ENCODE results near the gene PHACTR3.
"Not testable (repeated sequence)": the region's sequence is repeated elsewhere in the genome, so short reads cannot be mapped to it uniquely, and the experiment has no call there.

PHACTR3 gene

DNA sequence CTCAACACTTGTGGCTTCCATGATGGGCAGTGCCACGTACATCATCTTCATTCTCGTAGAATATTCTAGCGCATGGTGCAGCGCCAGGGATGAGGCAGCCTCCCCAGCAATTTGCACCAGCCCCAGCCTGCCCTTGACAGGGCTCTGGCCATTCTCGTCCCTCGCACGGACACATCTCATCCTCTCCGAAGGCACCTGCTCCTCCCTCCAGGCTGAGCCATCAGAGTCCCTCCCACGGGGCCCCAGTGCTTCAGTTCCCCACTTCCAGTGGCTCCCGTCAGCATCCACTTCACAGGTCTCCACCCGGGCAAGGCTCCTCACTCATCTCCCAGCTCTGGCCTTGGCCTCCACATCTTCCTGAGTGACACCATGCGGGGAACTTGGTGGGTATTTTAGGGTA, 13.3 kb upstream of the PHACTR3 start:
- no peak for DNase-seq

GRCh38 chr20:59596690-59597089, 7.7 kb upstream of the PHACTR3 start:
- DNase-seq: no peak

DNA sequence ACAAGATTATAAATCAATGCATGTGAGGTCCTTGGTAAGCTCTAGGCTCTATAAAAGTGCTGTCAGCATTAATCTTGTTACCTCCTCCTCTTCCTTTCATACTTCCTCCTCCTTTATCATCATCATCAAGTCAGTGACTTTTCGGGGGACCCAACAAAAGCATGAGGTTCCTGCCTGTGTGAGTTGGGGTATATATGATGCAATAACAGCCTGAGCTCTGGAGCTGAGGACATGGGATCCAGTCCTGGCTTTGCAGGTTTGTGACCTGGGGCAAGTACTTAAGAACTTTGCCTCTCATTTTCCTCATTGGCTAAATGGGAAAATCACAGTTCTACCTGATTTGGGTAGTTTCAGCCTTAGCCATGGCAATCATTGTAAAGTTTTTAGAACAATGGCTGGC, 7.1 kb upstream of the PHACTR3 start:
- no peak for DNase-seq

GRCh38 chr20:59598625-59599310, 5.6 kb upstream of the PHACTR3 start:
- peak; percentile 9 for DNase-seq

DNA sequence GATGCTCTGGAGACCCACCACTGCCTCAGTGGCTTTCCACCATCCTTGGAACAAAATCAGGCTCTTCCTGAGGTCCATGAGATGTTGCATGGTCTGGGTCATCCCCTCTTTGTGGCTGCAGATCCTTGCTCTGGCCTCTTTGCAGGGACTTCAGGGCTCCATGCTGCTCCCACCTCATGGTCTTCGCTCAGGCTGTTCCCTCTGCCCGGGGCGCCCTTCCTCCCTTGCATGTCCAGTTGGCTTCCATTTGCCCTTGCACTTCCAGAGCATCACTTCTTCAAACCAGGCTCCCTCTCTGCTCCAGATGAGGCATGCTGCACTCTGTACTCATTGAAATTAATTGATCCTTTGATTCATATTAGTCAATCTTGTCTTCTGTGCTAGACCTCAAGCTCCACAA, 4.4 kb upstream of the PHACTR3 start:
- DNase-seq: no peak

- DNase-seq: no peak
Measured at GRCh38 chr20:59600472-59600871, 3.9 kb upstream of the PHACTR3 start.

DNA sequence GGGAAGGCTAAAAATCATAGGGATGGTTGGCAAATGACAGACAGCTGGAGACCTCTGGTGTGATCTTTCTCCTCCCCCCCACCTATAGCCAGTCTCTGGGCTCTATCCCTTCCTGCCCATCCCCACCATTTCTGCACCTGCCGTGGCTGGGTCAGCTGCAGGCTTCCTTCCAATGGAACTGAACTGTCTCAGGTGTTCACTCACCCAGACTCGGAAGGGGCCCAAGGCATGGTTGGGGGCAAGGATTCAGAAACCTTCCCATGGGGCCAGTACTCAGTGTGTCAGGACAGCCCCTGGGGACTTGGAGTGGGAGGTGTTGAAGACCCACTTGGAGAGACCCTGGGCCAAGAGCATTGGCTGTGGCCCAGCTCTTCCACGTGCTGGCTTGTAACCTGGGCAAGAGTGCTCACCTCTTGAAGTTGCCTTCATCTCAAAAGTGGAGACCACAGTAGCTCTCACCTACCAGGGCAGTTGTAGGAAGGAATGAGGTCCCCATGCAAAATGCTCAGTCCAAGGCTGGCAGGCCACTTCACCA, 1.7 kb upstream of the PHACTR3 start:
- DNase-seq: no peak

DNA sequence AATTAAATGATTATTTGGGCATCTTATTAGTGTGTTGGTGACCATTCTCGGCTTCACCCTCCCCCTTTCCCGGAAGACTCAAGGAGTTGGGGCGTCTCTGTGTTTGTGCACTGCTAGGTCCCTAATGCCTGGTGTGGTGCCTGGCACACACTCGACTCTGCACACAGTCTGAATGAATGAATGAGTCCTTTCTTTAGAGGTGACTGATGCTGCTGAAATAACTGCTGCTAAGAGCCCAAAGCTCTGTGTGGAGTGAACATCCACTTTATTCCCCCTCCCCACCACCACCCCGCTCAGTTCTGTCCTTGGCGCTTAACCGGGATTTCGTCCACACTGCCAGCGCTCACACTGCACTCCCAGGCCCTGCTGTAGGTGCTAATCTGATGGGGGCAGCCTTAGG, 1.2 kb upstream of the PHACTR3 start:
- no peak for DNase-seq

DNA sequence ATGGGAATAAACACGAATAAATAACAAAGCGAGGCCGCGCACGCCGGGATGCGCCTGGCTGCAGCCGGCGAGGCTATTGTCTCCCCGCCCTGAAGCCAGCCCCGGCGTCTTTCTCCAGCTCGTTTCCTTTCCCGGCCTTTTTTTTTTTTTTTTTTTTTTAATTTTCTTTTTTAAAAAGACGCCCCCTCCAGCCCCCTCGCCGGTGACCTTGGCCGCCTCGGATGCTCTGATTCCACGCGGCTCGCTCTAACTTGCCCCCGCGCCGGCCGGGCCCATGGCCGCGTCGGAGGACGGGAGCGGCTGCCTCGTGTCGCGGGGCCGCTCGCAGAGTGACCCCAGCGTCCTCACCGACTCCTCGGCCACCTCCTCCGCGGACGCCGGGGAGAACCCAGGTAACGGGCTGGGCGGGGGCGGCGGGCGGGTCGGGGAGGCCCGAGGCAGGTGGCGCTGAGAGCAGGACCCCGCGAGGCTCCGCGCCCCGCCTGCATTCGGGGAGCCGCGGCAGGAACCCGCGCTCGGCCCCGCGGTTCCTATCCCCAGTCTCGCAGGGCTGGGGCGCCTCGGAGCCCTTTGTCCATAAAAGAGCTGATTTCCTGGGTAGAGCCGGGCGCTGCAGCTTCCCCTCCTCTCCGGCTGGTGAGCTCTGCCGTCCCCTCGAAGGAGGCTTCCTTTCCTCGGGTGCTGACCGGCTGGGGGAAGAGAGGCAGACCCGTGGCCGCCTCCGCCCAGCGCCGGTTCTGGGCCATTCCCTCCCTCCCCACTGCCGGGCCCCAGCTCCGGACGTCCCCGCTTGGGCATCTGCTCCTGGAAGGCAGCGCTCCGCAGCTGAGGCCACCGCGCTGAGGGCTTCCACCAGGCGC, 631 bp downstream of the PHACTR3 start:
- no peak for DNase-seq

- DNase-seq: no peak
Measured at GRCh38 chr20:59605601-59606364, 1.4 kb downstream of the PHACTR3 start.

- DNase-seq: no peak
Measured at GRCh38 chr20:59606566-59606965, 2.2 kb downstream of the PHACTR3 start.

GRCh38 chr20:59608396-59608795, 4.1 kb downstream of the PHACTR3 start:
- DNase-seq: no peak

DNA sequence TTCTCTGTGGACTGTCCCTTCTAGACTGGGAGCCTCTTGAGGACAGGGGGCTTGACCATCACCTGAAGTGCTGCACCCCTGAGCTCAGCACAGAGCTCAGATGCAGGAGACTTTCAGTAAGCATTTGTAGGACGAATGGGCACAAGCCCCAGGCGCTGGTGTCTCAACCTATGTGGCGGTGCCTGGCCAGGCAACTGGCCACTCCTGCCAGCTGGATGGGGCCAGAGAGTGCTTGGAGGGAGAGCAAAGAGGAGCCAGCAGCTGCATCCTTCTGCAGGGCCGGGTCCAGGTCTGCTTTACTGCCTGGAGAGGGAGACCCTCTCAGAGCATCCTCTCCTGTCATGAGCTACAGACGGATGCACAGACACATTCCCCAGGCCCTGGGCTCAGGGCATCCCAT, 4.5 kb downstream of the PHACTR3 start:
- no peak for DNase-seq

DNA sequence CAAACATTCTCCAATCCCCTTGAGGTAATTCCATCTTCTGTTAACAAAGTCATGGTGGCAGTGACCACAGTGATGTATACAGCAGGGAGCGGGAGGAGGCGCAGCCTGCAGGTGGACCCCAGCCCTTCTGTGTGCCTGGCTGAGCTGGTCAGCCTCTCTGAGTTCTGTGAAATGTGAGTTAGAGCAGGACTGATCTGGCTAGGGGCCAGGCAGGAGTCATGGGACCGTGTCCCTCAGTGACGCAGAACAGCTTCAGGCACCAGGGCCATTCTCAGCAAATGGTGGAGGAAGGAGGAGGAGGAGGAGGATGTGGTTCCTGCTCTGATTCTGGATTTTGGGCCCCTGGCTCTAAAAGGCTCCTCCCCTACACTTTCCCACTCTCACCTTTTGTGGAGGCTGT, 6.9 kb downstream of the PHACTR3 start:
- DNase-seq: no peak

DNA sequence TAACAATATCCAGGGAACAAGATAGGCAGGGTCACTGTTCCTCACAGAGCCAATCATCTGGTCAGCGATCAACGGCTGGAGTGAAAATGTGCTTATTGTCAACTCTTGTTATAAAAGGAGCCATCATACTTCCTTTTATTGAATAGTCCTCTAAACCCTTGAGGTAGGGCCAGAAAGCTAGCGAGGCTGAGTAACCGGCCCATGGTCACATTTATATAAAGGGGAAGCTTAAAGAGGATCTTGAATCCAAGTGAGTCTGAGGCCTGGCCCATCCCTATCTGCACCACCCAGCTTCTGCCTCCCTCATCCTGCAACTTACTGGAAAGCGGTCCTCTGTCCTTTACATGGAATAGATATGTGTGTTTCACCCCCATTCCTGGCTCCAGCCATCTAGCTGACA, 9.5 kb downstream of the PHACTR3 start:
- DNase-seq: no peak

DNA sequence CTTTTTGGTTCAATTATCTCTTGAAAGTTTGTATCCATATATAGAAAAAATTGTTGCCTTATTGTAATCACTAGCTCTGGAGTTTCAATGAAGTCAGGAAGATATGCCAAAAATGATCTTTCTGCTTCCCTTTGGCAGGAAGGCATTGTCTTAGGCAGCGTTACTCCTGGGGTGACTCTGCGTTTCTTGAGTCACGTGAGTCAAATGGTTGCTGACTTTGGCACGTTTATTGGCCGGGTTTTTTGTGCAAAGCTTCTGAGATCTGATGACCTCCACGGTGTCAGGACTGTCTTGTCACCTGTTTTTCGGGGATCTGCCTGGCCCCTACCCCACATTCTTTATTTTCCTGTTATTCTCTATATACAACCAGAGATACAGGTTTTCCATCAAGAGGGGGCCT, 10.4 kb downstream of the PHACTR3 start:
- no peak for DNase-seq

GRCh38 chr20:59616306-59616705, 12.0 kb downstream of the PHACTR3 start:
- DNase-seq: no peak

GRCh38 chr20:59617221-59617620, 12.9 kb downstream of the PHACTR3 start:
- no peak for DNase-seq

GRCh38 chr20:59618131-59618530, 13.8 kb downstream of the PHACTR3 start:
- no peak for DNase-seq

DNA sequence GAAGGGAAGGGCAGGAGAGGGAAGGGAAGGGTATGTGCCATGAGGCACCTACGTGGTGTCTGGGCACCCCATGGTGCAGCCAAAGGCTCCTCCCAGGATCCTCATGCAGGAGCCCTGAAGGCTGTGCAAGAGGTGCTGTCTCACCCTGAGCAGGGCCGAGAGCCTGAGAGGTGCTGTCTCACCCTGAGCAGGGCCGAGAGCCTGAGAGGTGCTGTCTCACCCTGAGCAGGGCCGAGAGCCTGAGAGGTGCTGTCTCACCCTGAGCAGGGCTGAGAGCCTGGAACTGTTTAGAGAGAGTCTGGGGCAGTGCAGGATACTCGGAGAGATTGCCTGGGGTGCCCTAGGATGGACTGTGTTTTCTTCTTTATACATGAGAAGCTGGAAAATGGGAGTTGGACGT, 14.2 kb downstream of the PHACTR3 start:
- not testable (repeated sequence) for DNase-seq

- no peak for DNase-seq
Measured at GRCh38 chr20:59620860-59621505, 16.6 kb downstream of the PHACTR3 start.

- DNase-seq: no peak
Measured at GRCh38 chr20:59622496-59622895, 18.2 kb downstream of the PHACTR3 start.

DNA sequence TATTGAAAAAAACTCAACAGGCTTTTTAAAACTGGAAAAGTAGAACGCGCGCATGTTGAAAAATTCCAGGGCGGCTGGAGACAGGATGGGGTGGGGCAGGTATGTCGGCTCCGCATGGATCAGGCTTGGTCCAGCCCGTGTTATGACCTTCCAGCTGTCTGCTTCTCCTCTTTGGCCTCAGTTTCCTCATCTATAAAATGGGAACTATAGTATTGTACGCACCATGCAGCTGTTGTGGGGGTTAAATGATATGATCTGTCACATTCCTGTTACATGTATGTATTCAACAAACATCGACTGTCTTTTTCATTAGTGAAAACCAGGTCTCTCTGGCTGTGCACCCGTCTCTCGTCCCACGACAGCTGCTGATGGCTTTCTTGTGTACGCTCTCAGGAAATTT, 18.8 kb downstream of the PHACTR3 start:
- DNase-seq: no peak
